SK-N-SH (cell line): Measurements from ENCODE around the gene ELMO3. TPM values are rescaled to one million over a fixed set of nuclear protein-coding genes. Genes with fewer than 3 reads are reported as not detected.

Experiments
- CTCF ChIA-PET: fragments of 300-600, 350-600 bp; formaldehyde crosslinking; extraction: SDS; loops from one replicate; lab custom pipeline; 2021; lab: Yijun Ruan, JAX
- POLR2A ChIA-PET: fragments of 350-600 bp; sonication (Branson Sonifier 250); formaldehyde crosslinking; extraction: SDS; loops from one replicate; lab custom pipeline; 2020; ENCODE audit warnings: antibody characterized with exemption, inconsistent platforms; lab: Yijun Ruan, JAX
- DNase-seq: peaks from one replicate; pipeline ENCODE4 v3.0.0; 2012
- H2AFZ ChIP-seq: fragments of 200-600 bp; sonication (generic); 2 replicates; pipeline ENCODE4 v1.8.1; 2016; ENCODE audit warnings: antibody characterized with exemption, mild to moderate bottlenecking, low read depth
- H3F3A ChIP-seq: fragments of 200-600 bp; sonication (generic); replicated peaks from 2 replicates; pipeline ENCODE3; 2016; ENCODE audit warnings: antibody characterized with exemption, mild to moderate bottlenecking; ENCODE audit not compliant: insufficient read depth
- H3K27ac ChIP-seq, 2 experiments: fragments of 200-500 bp in 1 of 2; fragments of 200-600 bp in 1 of 2; sonication (Bioruptor generic) in 1 of 2; sonication (generic), shearing (Covaris generic) in 1 of 2; 2 replicates each; pipeline versions ENCODE4 v1.5.1 to v1.6.1; 2014 to 2016; ENCODE audit warnings: low read depth in 2 of 2, inconsistent platforms in 1 of 2, low read length in 1 of 2, mild to moderate bottlenecking in 1 of 2, mixed read lengths in 1 of 2
- H3K27me3 ChIP-seq: fragments of 200-600 bp; sonication (generic), shearing (Covaris generic); 2 replicates; pipeline ENCODE4 v1.6.1; 2016; ENCODE audit warnings: mixed run types; ENCODE audit not compliant: insufficient read depth
- H3K36me3 ChIP-seq, 2 experiments: fragments of 200-500 bp in 1 of 2; fragments of 200-600 bp in 1 of 2; sonication (Bioruptor generic) in 1 of 2; sonication (generic) in 1 of 2; replicated peaks in 1 of 2; 2 replicates each; pipeline versions ENCODE3 to v1.5.1; 2014 to 2016; ENCODE audit warnings: low read length in 1 of 2, mild to moderate bottlenecking in 1 of 2; ENCODE audit not compliant: insufficient read depth in 2 of 2, control insufficient read depth in 1 of 2
- H3K4me1 ChIP-seq, 2 experiments: fragments of 200-500 bp in 1 of 2; fragments of 200-600 bp in 1 of 2; sonication (Bioruptor generic) in 1 of 2; sonication (generic), shearing (Covaris generic) in 1 of 2; 2 replicates each; pipeline versions ENCODE4 v1.5.1 to v1.6.1; 2014 to 2016; ENCODE audit warnings: low read depth in 1 of 2, low read length in 1 of 2, mixed run types in 1 of 2; ENCODE audit not compliant: insufficient read depth in 2 of 2, control insufficient read depth in 1 of 2
- H3K4me2 ChIP-seq: fragments of 200-600 bp; sonication (generic), shearing (Covaris generic); 2 replicates; pipeline ENCODE4 v1.6.1; 2017; ENCODE audit warnings: mixed run types
- H3K4me3 ChIP-seq, 2 experiments: fragments of 200-500 bp in 1 of 2; fragments of 200-600 bp in 1 of 2; sonication (Bioruptor generic) in 1 of 2; sonication (generic), shearing (Covaris generic) in 1 of 2; 2 replicates each; pipeline versions ENCODE4 v1.5.1 to v1.8.1; 2014 to 2016; ENCODE audit warnings: low read depth in 2 of 2, inconsistent platforms in 1 of 2, low read length in 1 of 2, mild to moderate bottlenecking in 1 of 2, mixed read lengths in 1 of 2, moderate library complexity in 1 of 2
- H3K79me2 ChIP-seq: fragments of 200-600 bp; sonication (generic); 2 replicates; pipeline ENCODE4 v1.8.1; 2017; ENCODE audit warnings: mild to moderate bottlenecking; ENCODE audit not compliant: insufficient read depth
- H3K9ac ChIP-seq: fragments of 200-600 bp; sonication (generic); 2 replicates; pipeline ENCODE4 v1.6.1; 2017; ENCODE audit warnings: mixed run types
- H3K9me2 ChIP-seq: fragments of 200-600 bp; sonication (generic); 2 replicates; pipeline ENCODE4 v1.6.1; 2017; ENCODE audit warnings: mixed run types
- H3K9me3 ChIP-seq: fragments of 200-600 bp; sonication (generic); 2 replicates; pipeline ENCODE4 v1.6.1; 2017; ENCODE audit warnings: mixed run types, mild to moderate bottlenecking, moderate library complexity
- H4K20me1 ChIP-seq: fragments of 200-600 bp; sonication (generic); 2 replicates; pipeline ENCODE4 v1.6.1; 2017; ENCODE audit warnings: mild to moderate bottlenecking, mixed run types; ENCODE audit not compliant: insufficient read depth
- EP300 ChIP-seq, 2 experiments: IDR thresholded peaks; 2 replicates each; pipeline versions ENCODE4 v1.4.0 to v1.6.1; 2012; ENCODE audit warnings: borderline replicate concordance in 1 of 2, low read depth in 1 of 2, low read length in 1 of 2
- EZH2phosphoT487 ChIP-seq: fragments of 200-600 bp; sonication (generic); IDR thresholded peaks from 2 replicates; pipeline ENCODE4 v1.6.1; 2017; ENCODE audit warnings: low read depth, mixed run types, mild to moderate bottlenecking, antibody characterized with exemption, moderate library complexity, borderline replicate concordance
- FOXJ3 ChIP-seq: sonication (generic); formaldehyde crosslinking; IDR thresholded peaks from 2 replicates; pipeline ENCODE4 v1.5.1; 2020; ENCODE audit warnings: mild to moderate bottlenecking, missing genetic modification reagents
- GATA2 ChIP-seq: sonication (generic); formaldehyde crosslinking; IDR thresholded peaks from 2 replicates; pipeline ENCODE4 v1.5.0; 2020; ENCODE audit warnings: mild to moderate bottlenecking, missing genetic modification reagents
- IRF3 ChIP-seq: fragments of 150-350 bp; IDR thresholded peaks from 2 replicates; pipeline ENCODE4 v1.6.1; 2016; ENCODE audit warnings: mild to moderate bottlenecking, low read depth, low read length
- RXRA ChIP-seq: IDR thresholded peaks from 2 replicates; pipeline ENCODE4 v1.4.0; 2012; ENCODE audit warnings: low read depth, mild to moderate bottlenecking, borderline replicate concordance
- SIN3A ChIP-seq: IDR thresholded peaks from 2 replicates; pipeline ENCODE4 v1.6.1; 2012; ENCODE audit warnings: low read depth, mild to moderate bottlenecking, low read length, moderate library complexity, borderline replicate concordance
- YY1 ChIP-seq: IDR thresholded peaks from 2 replicates; pipeline ENCODE4 v1.4.0; 2012; ENCODE audit warnings: low read depth, mild to moderate bottlenecking
- WGBS: methylation state at CpG from one replicate; pipeline ENCODE4 v1.1.6; 2017; ENCODE audit warnings: low lambda C conversion rate; 5-methylcytosine and 5-hydroxymethylcytosine counted together
- polyA plus RNA-seq, 3 experiments: library from polyadenylated mRNA; depleted of rRNA; stranded (reverse); fragments of >200 nt; gene quantifications; 2 replicates each; pipeline ENCODE4 v1.2.3, GENCODE V29; 2012

The ELMO3 gene
- polyA plus RNA-seq, 1 of the 3 experiments (the other 2 are of a cell fraction) = 2.3 TPM

GRCh38 chr16:67170168-67170948 lies 28.6 kb upstream of the ELMO3 start, which contains the start of gene NOL3 (continued):
- peak in 1 of 2 experiments; percentile 27; a peak in 1 of 4 replicates for TF ChIP-seq EP300 (IDR thresholded peaks at IDR 0.05; ENCODE audit: borderline replicate concordance in 1 of 2, low read depth in 1 of 2, low read length in 1 of 2)

GRCh38 chr16:67170949-67171649 lies 27.8 kb upstream of the ELMO3 start:
- POLR2A ChIA-PET = interaction anchor here (0.9 to 2.6 kb wide), 7 partner anchors 10 to 153 kb away, joined by 3 to 15 read pairs (median 3); partner anchors contain the start of genes ELMO3, FBXL8 and TRADD

GRCh38 chr16:67173323-67173722 lies 25.6 kb upstream of the ELMO3 start:
- H3K36me3 ChIP-seq = peaks cover 6 to 8% of the 10 kb centered on the region in 2 experiments
- TF ChIP-seq GATA2 = no peak
- TF ChIP-seq, all 33 proteins: peak for 0
- H3K4me1 ChIP-seq = peaks cover 39 to 57% of the 10 kb centered on the region in 2 experiments; a peak in 3 of 4 replicates
- H3F3A ChIP-seq = peaks cover 39% of the 10 kb centered on the region
- H3K27me3 ChIP-seq = no peaks in the 10 kb centered on the region
- no peak overlapping the region; the same call in 1 of the 2 replicates for H2AFZ ChIP-seq
- peak overlapping the region; percentile 45 to 60 for H3K4me3 ChIP-seq
- H3K79me2 ChIP-seq = peaks cover 15% of the 10 kb centered on the region; the same call in 1 of the 2 replicates
- no peak for DNase-seq
- ChIA-PET POLR2A (interaction anchor here (0.7 to 3.8 kb wide), 8 partner anchors 10 to 787 kb away, joined by 3 to 37 read pairs (median 4); partner anchors contain the start of genes B3GNT9, HSF4, MATCAP1 and TMEM208), CTCF (interaction anchor here (1.0 to 5.1 kb wide), 8 partner anchors 10 to 220 kb away, joined by 3 to 26 read pairs (median 6); partner anchors contain the start of genes B3GNT9, FBXL8, MATCAP1 and TMEM208)
- H3K9me3 ChIP-seq = no peaks in the 10 kb centered on the region
- no peaks in the 10 kb centered on the region for H3K9me2 ChIP-seq
- peak overlapping the region; percentile 86 for H3K4me2 ChIP-seq
- 87% methylated on average over 1 of the region's 1 CpG for WGBS
- H3K9ac ChIP-seq = peak overlapping the region; percentile 48
- H3K27ac ChIP-seq = peak overlapping the region; percentile 67 to 86
- peaks cover 10% of the 10 kb centered on the region for H4K20me1 ChIP-seq

More at GRCh38 chr16:67170949-67171649, 27.8 kb upstream of the ELMO3 start:
- Histone ChIP-seq H3K27ac (peak overlapping the region; percentile 76 to 94), H4K20me1 (no peaks in the 10 kb centered on the region), H3K36me3 (peaks cover 6 to 8% of the 10 kb centered on the region in 2 experiments), H3K9me2 (no peaks in the 10 kb centered on the region), H3K9me3 (no peaks in the 10 kb centered on the region), H2AFZ (peak overlapping the region; percentile 70; the same call in 1 of the 2 replicates), H3K9ac (peak overlapping the region; percentile 64), H3K4me2 (peak overlapping the region; percentile 98), H3K4me3 (peak overlapping the region; percentile 49 to 64), H3K4me1 (peaks cover 39 to 44% of the 10 kb centered on the region in 2 experiments; a peak in 3 of 4 replicates), H3K79me2 (peaks cover 15% of the 10 kb centered on the region; the same call in 1 of the 2 replicates), H3F3A (peaks cover 36% of the 10 kb centered on the region), H3K27me3 (no peaks in the 10 kb centered on the region)
- no peak for DNase-seq
- no peak for TF ChIP-seq RXRA
- TF ChIP-seq EZH2phosphoT487 = no peak
- TF ChIP-seq IRF3 = no peak
- TF ChIP-seq FOXJ3 (CRISPR knock-in tag) = 0 out of 2 replicates have a peak, but pooled peaks have one; percentile 19
- TF ChIP-seq SIN3A = no peak
- no peak for TF ChIP-seq YY1
- 53% methylated on average over 14 of the region's 14 CpGs for WGBS
- CTCF ChIA-PET = interaction anchor here (0.8 to 4.1 kb wide), 9 partner anchors 8 to 270 kb away, joined by 3 to 32 read pairs (median 5); partner anchors contain the start of genes FBXL8, MATCAP1 and TRADD
